GM19099 (cell line): ENCODE data around the gene PDE11A.

Experiments
- POLR2A ChIP-seq: IDR thresholded peaks from 3 replicates; pipeline ENCODE4 v1.6.1; 2011; ENCODE audit warnings: low read depth; ENCODE audit not compliant: insufficient read length; ENCODE audit errors: extremely low read depth

PDE11A gene

GRCh38 chr2:177796654-177797415 is 275.7 kb downstream of the PDE11A start:
- TF ChIP-seq POLR2A: no peak

- TF ChIP-seq POLR2A: no peak
These were observed 276.6 kb downstream of the PDE11A start for GRCh38 chr2:177796011-177796410.

- no peak for TF ChIP-seq POLR2A
These were observed 287.9 kb downstream of the PDE11A start for GRCh38 chr2:177784745-177785067.

- no peak for TF ChIP-seq POLR2A
These were observed 288.5 kb downstream of the PDE11A start for GRCh38 chr2:177783835-177784744.

GRCh38 chr2:177783091-177783490 is 289.5 kb downstream of the PDE11A start:
- TF ChIP-seq POLR2A: no peak

- no peak for TF ChIP-seq POLR2A
These were observed 290.0 kb downstream of the PDE11A start for GRCh38 chr2:177782613-177783012.

- no peak for TF ChIP-seq POLR2A
These were observed 294.1 kb downstream of the PDE11A start for GRCh38 chr2:177778472-177778871.

GRCh38 chr2:177772529-177772928 is 300.0 kb downstream of the PDE11A start:
- TF ChIP-seq POLR2A: no peak

GRCh38 chr2:177771191-177771590 is 301.4 kb downstream of the PDE11A start:
- no peak for TF ChIP-seq POLR2A

GRCh38 chr2:177767768-177768167 is 304.8 kb downstream of the PDE11A start:
- TF ChIP-seq POLR2A: no peak

GRCh38 chr2:177765698-177766097 is 306.9 kb downstream of the PDE11A start:
- TF ChIP-seq POLR2A: no peak

GRCh38 chr2:177763531-177764265 is 308.9 kb downstream of the PDE11A start:
- TF ChIP-seq POLR2A: no peak

GRCh38 chr2:177759443-177759842 is 313.1 kb downstream of the PDE11A start:
- no peak for TF ChIP-seq POLR2A

- TF ChIP-seq POLR2A: no peak
These were observed 313.8 kb downstream of the PDE11A start for GRCh38 chr2:177758591-177759371.

GRCh38 chr2:177756336-177756735 is 316.2 kb downstream of the PDE11A start:
- no peak for TF ChIP-seq POLR2A
